Measurements from ENCODE around the gene C2orf92.
"Not testable (repeated sequence)": the region's sequence is repeated elsewhere in the genome, so short reads cannot be mapped to it uniquely, and the experiment has no call there.

C2orf92 gene

DNA sequence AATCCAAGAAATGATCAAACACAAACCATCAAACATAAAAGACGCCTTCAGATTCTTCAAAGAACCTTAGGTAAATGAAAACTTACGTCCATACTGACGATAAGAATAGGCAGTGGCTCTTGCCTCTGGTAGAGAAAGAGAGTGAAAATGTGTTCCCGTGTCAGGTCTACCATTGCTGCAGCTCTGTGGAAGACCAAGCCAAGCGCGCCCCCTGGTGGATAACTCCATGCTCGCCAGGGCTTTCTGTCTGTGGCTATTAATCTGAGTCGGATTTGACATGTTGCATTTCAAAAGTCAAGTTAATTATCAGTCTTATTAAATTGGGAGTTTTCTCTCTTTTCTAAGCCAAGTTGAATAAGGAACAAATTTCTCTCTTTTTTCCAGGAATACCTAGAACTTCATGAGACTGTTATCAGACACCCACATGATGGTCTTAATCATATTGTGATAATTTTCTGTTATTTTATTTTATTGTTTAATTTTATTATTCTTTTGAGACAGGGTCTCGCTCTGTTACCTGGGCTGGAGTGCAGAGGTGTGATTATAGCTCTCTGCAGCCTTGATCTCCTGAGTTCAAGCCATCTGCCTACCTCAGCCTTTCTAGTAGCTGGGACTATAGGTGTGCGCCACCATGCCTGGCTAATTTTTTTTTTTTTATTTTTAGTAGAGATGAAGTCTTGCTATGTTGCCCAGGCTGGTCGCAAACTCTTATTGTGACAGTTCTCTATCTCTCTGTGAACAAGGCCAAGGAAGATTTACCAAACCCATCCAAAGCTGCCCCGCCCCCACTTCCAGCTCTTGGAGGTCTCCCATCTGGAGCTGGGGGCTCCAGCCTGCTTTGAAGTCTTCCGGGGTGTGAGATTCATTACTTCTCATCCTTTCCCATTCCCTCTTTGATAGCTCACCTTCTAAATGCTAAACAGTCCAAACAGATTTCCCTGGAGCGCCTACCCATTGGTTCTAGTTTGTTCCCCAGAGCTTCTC lies 28.0 kb downstream of the C2orf92 start:
- peak; percentile 87 for DNase-seq

DNA sequence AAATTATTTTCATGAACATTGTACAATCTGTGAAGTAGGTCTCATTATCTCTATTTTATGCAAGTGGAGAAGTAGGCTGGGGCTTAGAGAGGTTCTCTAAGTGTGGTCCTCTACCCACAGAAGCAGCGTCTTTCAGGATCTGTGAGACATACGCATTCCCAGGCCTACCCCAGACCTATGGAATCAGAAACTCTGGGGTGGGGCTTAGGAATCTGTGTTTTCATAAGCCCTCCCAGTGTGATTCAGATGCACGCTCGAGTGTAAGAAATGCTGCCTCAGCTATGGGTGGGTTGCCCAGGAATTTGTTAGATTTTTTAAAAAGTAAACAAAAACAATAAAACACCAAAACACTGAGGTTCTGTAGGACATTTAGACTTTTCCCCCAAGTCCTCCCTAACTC lies 29.0 kb downstream of the C2orf92 start:
- DNase-seq = peak; percentile 59

DNA sequence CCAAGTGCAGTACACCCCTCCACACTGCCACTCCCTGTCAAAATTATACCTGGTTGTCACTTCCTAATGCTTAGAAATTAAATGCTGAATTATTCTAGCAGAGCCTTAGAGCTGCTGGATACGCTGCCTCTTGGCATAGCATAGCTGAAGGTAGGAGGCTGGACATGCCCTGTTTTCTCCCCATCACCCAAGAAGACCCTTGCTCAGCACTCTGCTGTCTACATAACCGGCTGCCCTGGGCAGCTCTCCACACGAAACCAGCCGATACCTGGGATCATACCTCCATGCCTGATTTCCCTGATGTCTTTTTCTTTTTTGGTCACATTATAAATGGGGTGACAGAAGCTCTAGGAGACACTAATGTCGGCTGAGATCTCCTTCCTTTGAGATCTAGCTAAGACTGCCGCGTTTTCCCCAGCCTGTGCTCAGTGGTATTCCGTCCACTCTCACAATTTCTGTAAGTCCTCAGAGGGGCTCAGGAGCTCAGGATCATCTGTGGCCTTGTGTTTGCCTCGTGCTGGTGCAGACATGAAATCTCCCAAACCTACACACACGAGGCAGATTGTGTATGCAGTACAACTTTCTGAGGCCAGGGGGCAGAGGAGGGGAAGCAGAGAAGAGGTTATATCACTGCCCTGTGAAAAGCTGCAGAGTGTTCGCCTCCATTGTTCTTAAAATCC lies 30.4 kb downstream of the C2orf92 start:
- peak; percentile 87 for DNase-seq

DNA sequence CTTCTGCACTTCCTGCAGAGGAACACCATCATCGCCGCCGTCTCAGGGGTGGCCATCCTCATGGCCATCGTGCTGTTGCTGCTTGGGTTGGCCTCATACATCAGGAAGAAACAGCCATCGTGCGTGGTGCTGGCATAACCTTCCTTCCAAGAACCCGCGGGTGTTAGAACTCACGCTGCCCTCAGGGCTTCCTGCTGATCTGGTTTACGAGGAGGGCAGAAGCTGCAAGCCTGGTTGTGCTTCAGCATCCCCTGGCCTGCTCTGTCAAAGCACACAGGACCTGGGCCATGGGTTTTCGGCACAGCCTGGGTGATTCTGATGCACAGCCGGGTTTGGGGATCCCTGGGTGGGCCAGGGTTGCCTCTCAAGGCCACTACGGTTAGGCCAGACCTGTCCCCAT lies 31.7 kb downstream of the C2orf92 start:
- peak; percentile 56 for DNase-seq

DNA sequence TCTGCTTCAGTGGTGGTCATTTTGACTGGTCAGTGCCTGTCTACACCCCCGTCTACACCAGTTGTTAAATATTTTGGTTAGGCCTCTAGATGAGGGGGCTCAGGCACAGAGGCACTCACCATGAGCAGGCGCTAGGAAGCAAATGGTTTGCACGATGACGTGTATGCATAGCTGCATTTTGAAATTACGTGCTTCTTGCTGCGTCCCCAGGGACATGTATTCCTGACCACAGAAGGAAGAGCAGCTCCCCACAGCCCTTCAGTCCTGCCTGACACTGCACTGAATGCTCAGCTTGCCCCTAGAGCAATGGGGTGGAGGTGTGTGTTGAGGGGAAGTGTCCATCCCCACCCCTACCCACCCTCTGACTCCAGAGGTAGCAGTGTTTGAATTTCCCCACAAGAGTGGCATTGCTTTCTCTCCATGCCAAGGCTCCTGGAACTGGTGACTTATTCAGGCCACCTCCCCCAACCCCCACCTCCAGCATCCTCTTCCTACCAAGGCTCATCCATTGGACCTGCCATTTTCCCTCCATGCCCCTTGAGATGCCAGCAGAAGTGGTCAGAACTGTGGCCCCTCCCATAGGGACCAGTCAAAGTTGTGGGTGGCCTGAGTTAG lies 32.4 kb downstream of the C2orf92 start:
- no peak for DNase-seq

DNA sequence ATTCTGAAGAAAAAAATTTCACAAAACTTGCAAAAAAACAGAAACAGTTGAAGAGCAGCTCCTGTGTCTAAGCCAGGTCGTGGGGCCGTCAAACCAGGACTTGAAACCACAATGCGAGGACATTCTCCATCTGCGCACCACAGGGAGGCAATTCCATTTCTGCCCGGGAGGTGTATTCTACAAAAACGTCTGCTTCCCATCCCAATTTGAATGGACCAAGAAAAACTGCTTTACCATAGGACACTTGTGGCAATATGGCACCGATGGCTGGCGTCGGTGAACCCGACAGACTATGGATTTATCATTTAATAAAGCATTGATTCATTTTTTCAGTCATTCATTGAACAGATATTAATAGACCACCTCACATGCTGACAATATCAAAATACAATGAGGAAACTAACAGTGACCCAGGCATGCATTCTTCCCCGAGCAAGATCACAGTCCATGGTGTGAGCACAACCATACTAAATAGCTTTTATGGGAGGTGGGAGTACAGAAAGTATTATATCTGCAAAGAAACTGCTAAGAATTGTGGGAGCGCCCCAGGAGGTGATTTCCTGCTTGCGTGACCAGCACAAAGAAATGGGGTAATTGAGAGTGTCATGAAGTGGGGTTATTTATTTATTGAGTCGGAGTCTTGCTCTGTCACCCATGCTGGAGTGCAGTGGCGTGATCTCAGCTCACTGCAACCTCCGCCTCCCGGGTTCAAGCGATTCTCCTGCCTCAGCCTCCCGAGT lies 33.4 kb downstream of the C2orf92 start:
- DNase-seq = no peak

DNA sequence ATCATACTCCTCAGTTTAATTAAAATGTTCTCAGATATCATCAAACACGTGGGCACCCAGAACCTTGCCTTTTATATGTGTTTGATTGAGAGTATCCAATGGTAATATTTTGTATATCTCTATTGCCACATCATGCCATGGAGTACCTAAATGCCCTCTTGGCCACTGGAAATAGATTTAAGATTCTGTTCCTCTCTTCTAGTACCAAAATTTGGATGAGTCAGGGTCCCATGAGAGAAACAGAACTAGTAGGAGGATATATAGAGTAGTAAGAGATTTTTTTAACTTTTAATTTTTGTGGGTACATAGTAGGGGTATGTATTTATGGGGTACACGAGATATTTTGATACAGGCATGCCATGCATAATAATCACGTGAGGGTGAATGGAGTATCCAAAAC lies 34.2 kb downstream of the C2orf92 start:
- DNase-seq = no peak

DNA sequence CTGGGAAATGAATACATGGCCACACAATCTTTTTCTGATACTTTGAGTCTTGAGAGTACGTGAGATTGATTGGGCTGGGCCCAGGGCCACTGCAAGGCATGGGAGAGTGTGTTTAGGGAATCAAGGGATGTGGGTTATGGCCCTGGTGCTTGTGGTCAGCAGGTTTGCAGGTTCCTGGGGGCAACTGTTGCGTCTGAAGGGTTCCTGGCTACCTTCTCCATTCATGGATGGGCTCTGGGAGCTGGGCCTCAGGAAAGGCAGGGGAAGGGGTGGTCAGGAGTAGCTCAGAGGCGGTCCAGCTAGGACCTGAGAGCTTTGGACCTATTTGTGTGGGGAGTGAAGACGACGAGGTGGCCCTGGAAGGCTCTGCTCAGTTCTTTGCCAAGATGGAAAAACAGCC lies 35.5 kb downstream of the C2orf92 start:
- DNase-seq = no peak

DNA sequence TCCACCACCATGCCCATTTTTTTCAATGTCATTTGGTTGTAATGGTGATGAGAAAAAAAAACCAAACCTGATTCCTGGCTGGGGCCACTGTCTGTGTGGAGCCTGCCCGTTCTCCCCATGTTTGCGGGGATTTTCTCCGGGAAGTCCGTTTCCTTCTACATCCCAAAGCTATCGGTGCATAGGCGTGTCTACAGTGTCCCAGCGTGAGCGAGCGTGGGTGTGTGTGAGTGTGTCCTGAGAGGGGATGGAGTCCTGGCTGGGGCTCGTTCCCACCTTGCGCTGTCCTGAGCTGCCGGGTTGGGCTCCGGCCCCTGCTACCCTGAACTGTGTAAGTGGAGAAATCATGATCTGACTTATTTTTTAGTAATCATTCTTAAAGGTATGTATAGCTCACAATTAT lies 36.6 kb downstream of the C2orf92 start:
- no peak for DNase-seq

DNA sequence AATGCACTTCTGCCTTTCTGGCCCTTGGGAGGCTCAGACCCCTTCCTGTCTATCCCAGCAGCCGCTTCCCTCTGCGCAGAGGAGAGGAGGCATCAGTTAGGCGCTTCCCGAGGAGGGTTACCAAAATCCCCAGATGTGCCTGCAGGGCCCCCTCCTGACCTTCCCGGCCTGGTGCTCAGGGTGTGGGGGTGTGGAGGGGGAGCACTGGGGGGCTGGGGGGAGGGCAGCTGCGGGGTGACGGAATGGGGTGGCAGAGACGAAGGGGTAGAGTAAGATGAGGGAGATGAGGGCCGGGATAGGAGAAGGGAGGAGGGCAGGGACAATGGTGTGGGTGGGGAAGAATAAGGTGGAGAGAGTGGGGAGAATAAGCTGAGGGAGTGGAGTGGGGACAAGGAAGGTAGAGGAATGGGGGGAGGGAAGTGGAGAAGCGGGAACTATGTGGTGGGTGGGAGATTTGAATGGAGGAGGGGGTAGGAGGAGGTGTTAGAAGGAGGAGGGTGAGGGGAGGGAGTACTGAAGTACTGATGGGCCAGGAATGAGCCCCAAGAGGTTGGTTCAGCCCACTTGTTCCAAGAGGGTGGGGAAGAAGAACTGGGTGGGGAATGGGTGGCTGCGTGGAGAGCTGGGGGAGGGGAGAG lies 37.3 kb downstream of the C2orf92 start:
- DNase-seq = no peak

DNA sequence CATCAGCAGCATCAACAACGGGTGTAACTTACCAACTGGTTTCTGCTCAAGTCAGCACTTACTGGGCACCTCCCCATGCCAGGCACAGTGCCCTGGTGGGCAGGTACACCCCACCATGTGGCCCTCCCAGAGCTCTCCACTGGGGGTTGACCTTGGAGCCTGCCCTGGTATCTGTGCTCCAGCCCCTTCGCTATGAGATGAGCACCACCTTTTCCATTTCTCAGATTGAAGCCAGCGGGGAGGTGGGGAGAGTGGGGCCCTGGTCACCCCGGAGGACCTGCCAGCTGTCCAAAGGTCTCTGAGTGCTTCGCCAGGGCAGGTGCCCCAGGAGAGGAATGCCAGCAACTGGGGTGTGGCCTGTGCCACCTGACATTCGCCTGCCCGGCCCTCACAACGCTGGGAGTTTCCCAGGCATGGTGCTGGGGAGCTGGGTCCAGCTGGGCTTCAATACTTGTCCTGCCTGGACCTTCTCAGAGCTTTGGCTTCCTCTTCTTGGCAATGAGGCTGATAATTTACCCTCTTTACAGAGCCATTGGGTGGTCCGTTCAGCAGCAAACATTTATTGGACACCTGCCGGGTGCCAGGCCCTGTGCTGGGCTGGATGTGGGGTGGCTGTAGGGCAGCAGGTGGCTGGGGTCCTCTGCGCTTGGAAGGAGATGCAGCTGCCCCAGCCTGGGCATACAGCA lies 38.0 kb downstream of the C2orf92 start:
- DNase-seq = no peak

DNA sequence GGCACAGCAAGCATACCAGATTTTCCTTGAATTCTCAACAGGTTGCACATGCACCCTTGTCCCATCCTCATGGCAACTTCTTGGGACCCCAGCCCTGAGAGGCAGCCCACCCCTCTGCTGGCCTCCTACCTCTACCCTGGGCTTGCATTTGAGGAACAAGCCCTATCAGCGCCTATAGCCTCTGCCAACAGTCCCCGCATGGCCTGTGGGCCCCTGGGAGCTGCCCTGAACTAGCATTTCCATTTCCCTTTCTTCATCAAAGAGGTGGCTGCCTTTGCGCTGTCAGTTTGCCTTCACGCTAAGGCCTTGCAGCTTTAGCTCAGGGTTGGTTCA lies 38.5 kb downstream of the C2orf92 start:
- no peak for DNase-seq

DNA sequence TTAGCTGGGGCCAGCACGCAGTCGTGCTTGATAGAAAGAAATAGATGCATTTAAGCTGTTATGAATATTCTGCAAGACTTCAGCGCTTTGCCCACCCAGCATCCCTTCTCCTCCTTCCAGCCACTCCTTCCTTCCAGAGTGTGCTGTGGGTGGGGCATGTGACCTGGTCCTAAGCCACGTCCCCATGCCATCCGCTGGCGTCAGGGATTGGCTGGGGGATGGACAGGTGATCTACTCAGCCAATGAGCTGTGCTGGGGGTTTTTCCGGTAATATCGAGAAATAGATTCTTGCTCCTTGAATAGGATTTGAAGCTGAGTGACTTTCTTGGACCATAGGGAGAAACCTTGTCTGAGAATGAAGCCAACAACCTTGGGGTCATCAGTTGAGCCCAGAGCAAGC lies 39.1 kb downstream of the C2orf92 start:
- no peak for DNase-seq

DNA sequence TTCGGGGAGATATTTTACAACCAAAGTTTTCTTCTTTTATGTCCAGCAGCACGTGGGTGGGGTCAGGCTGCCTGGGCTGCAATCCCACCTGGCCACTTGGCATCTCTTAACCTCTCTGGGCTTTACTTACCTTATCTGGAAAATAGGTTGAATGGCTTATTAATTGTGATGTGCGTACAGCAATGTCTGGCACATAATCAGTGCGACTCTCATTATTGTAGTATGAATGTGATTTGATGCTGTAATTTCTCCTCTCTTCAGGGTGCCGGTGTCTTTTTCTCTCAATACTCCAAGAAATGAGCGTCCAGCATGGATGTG lies 41.8 kb downstream of the C2orf92 start:
- no peak for DNase-seq

DNA sequence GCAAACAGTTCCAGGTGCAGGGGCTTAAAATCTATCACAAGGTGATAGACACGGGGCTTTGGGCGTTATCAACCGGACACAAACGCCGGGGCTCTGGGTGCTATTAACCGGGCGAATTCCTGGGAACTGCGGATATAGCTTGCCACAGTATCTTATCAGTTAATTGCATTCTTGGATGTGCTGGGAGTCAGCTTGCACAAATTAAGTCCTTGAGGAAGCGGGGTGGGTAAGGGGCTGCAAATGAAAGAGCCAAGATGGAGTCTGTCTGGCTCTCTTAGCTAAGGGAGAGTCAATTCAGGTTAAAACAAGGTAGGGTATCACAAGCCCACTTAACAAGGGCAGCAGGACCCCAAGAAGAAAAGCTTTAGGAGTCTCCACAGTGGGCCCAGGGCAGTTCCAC lies 42.7 kb downstream of the C2orf92 start:
- not testable (repeated sequence) for DNase-seq

DNA sequence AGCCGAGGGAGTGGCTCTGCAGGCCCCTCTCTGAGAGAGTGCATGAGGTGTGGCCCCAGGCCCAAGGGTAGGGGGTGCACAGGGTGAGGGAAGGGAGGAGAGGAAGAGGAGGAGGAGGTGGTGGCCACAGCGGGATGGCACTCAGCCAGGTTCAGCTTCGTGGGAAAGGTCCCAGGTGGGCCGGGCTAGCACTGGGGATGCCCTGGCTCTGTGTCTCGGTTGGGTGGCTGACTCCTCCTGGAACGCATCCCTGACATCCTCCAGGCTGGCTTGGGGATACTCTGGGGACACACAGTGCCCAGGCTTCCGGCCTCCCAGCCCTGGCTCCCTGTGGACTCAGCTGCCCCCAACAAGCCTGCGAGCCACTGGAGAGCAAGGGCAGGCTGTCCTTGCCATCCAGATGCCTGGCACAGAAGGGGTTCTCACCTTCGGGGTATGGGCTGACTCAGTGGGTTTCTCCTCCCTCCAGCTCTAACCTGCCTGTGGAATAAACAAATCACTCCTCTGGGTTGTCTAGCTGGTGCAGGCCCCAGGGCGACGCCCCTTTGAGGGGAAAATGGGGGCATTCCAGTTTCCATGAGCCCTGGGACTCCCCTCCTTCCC lies 43.3 kb downstream of the C2orf92 start:
- no peak for DNase-seq

DNA sequence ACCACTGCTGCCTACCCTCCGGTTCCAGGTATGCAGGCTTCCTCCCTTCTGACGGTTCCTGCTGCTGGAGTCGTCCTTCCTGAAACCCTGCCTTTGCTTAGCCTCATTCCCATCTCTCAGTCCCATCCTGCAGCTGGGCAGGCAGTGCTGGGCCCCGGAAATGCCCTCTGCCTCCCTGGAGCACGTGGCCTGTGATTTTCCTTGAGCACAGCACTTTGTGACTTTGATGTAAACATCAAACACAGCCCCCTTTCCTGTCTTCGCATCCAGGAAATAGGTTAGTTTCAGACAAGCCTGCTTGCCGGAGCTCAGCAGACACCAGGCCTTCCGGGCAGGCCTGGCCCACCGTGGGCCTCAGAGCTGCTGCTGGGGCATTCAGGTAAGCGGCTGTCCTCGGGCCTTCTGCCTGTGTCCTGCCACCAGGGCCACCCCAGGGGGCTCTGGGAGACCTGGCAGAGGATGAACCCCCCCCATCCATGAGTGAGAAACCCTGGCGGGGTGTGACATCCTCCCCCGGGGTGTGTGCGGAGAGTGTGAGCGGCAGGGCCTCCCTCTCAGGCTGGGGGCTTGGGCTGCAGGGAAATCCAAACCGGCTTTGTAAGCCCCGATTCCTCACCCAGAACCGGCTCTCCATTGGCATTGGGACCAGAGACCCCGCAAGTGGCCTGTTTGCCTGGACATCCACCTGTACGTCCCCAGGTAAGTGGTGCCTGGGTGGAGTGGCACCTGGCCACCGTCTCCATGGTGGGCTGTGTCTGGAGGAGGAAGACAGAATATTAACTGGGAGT lies 44.0 kb downstream of the C2orf92 start, which contains the start of gene ZAP70:
ZAP70 (plus strand) TSS at position 281 of the 788 bp plus-strand sequence. CDS start 10,461 bp downstream, outside the sequence.
- DNase-seq = no peak

DNA sequence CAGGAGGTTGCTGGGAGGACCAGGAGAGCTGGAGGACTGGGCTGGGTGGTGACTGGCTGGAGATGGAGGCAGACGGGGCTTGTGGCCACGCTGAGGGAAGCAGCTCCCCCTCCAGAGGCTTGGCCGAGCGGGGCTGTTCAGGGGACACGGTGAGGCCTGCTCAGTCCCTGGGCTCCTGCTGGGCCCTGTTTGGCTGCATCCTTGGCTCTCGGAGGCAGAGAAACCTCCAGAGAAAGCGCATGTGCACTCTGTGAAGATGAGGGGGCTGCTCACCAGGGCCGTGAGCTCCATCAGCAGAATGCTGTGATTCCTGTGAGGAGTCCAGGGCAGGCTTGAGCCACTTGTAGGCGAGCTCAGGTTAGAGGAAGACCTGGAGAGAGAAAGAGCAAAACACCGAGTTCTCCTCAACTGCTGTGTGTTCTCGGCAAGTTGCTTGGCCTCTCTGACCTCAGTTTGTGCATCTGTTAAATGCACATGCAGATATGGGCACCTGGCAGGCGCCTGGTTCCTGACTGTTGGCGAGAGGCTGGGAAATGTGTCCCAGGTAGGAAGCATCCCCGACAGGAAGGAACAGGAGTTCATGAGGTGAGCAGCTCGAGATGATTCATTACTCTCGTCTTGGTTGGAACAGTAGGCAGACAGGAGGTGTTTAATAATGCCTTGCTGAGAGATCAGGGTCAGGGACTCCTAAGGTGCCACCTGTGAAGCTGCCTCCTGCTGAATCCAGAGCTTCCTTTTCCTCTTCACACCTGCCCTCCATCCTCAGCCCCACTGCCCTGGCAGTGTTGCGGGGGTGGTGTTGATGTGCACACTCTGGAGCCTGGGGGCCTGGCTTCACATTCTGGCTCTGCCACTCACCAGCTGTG lies 44.8 kb downstream of the C2orf92 start:
- no peak for DNase-seq

DNA sequence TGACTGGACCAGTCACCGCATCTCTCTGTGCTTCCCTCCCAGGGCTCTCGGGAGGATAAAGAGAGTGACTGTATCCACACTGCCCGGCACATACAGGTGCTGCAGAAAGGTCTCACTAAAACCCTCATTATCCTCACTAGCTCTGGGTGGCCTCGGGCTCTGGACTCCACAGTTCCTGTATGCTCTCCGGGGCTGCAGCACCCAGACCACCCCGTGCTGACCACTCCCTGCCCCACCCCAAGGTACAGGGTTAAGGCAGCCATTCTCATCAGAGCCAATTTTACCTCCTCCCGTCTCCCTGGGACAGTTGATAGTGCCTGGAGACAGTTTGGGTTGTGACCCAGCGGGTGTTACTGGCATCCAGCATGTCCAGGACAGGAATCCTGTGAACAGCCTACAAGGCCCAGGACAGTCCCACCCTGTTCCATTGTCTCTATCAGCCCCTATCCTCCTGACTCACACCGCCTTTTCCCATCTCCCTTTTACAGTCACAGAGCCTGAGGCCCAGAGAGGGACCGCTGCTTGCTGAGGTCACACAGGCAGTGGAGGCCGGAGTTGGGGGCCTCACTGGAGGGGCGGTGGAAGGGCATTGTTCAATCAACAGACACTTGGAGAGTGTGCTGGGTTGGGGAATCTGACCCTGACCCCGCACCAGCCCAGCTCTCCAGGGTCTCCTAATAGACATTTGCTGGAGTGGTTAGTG lies 45.6 kb downstream of the C2orf92 start:
- DNase-seq = no peak

Data from islet precursor cell (in vitro differentiated cells).